ENCODE data around the gene ZNF84. TPM values are rescaled to one million over a fixed set of nuclear protein-coding genes. Genes with fewer than 3 reads are reported as not detected.

The ZNF84 gene
- total and polyA plus RNA-seq, 2 of the 8 experiments (the other 6 are each of a cell fraction or from before 2014, with no cell fraction given) = 8.9 to 34.0 TPM

- no peak overlapping the region for H3K4ac ChIP-seq (replicated peaks; ENCODE audit: insufficient read length, low read depth, low read length)
- ChIA-PET POLR2A (ENCODE audit: partially characterized antibody) (interaction anchor here (0.5 to 4.1 kb wide), 17 partner anchors 10 to 143 kb away, joined by 3 to 24 read pairs (median 6); partner anchors contain the start of genes ZNF10, ZNF140, ZNF26 and ZNF268), CTCF (ENCODE audit: partially characterized antibody) (no interaction called here)
- H3K4me2 ChIP-seq (ENCODE audit: insufficient read depth in 1 of 2, low read depth in 2 of 2, low read length in 2 of 2) = peak overlapping the region; percentile 57 to 73
- H3K23ac ChIP-seq (ENCODE audit: insufficient read length) = no peak overlapping the region
- no peak overlapping the region for H2AFZ ChIP-seq (ENCODE audit: low read length)
- H2AK5ac ChIP-seq (ENCODE audit: low read depth, low read length) = no peak overlapping the region
- no peak overlapping the region for H4K5ac ChIP-seq (ENCODE audit: insufficient read length, low read depth, low read length)
- no peak overlapping the region for H3K14ac ChIP-seq (ENCODE audit: insufficient read length)
- no peak overlapping the region for H2BK12ac ChIP-seq (ENCODE audit: low read depth, low read length)
- 64% methylated on average over 4 of the region's 4 CpGs; no CpG with 5 or more reads in 1 of the 2 experiments for WGBS, 2 experiments (ENCODE audit: extremely low coverage in 1 of 2, insufficient coverage in 1 of 2, insufficient read length in 1 of 2, insufficient replicate concordance in 2 of 2, low coverage in 1 of 2, low lambda C conversion rate in 2 of 2, missing lambda C conversion rate in 1 of 2)
- H3K56ac ChIP-seq (replicated peaks; ENCODE audit: insufficient read length, low read depth, low read length) = no peak overlapping the region
- no peak overlapping the region for H3K9ac ChIP-seq (replicated peaks in 1 of 4; ENCODE audit: extremely low read depth in 1 of 4, low read depth in 3 of 4, low read length in 3 of 4)
- TF ChIP-seq KDM1A (IDR thresholded peaks at IDR 0.05; ENCODE audit: borderline replicate concordance, low read length) (peak; percentile 36; the same call in 1 of the 2 replicates), TEAD4 (IDR thresholded peaks at IDR 0.05; ENCODE audit: low read depth, low read length) (no peak)
- no peak overlapping the region for H2BK120ac ChIP-seq (replicated peaks; ENCODE audit: low read depth, low read length)
- H3K4me3 ChIP-seq (ENCODE audit: extremely low read depth in 1 of 4, insufficient read depth in 2 of 4, low read depth in 3 of 4, low read length in 4 of 4) = peak overlapping the region; percentile 73 to 85 (median 78)
- no peak overlapping the region; the same call in 1 of the 2 replicates for H4K8ac ChIP-seq (ENCODE audit: extremely low read depth, insufficient read depth, low read length)
- H2BK15ac ChIP-seq (ENCODE audit: low read length) = no peak overlapping the region
- peaks cover 10 to 42% (median 26%) of the 10 kb centered on the region in 4 experiments; a peak in 7 of 8 replicates for H3K36me3 ChIP-seq (ENCODE audit: control insufficient read depth in 2 of 4, insufficient read depth in 4 of 4, low read length in 3 of 4)
- no peaks in the 10 kb centered on the region for H3K79me1 ChIP-seq (ENCODE audit: low read depth, low read length)
- H3K79me2 ChIP-seq (ENCODE audit: control insufficient read depth in 1 of 2, insufficient read depth in 2 of 2, low read length in 2 of 2) = peaks cover 12 to 53% of the 10 kb centered on the region in 2 experiments
- FAIRE-seq (no peak), DNase-seq (ENCODE audit: low read depth in 1 of 2, low spot score in 2 of 2) (no peak)
- H3K27ac ChIP-seq (ENCODE audit: low read depth, low read length) = 0 out of 2 replicates have a peak overlapping the region, but pooled peaks have one; percentile 96
- peaks cover 45 to 46% of the 10 kb centered on the region in 2 experiments for H3K9me3 ChIP-seq (ENCODE audit: insufficient read depth in 2 of 2, low read depth in 1 of 2, low read length in 1 of 2)
- no peaks in the 10 kb centered on the region for H3K23me2 ChIP-seq (ENCODE audit: low read depth, low read length)
- no peaks in the 10 kb centered on the region for H4K20me1 ChIP-seq (replicated peaks in 1 of 2; ENCODE audit: control insufficient read depth in 1 of 2, insufficient read depth in 2 of 2, low read length in 2 of 2)
- H3K27me3 ChIP-seq (replicated peaks in 1 of 4; ENCODE audit: control insufficient read depth in 3 of 4, extremely low read depth in 1 of 4, insufficient read depth in 3 of 4, low read length in 3 of 4) = no peaks in the 10 kb centered on the region
- no peaks in the 10 kb centered on the region for H3K4me1 ChIP-seq (replicated peaks in 1 of 4; ENCODE audit: control insufficient read depth in 3 of 4, insufficient read depth in 4 of 4, low read length in 3 of 4)
- no peak overlapping the region for H3K18ac ChIP-seq (ENCODE audit: extremely low read depth, low read length)
- H2BK20ac ChIP-seq (ENCODE audit: low read length) = no peak overlapping the region
- H2BK5ac ChIP-seq (ENCODE audit: low read depth, low read length) = no peak overlapping the region
- no peak overlapping the region for H4K91ac ChIP-seq (replicated peaks; ENCODE audit: insufficient read length, low read length)
These were observed 905 bp downstream of the ZNF84 start for GRCh38 chr12:133038118-133038709.

Data from H1 (cell line).